ENCODE results near the gene PWWP2B. TPM values are rescaled to one million over a fixed set of nuclear protein-coding genes. Genes with fewer than 3 reads are reported as not detected.

Gene PWWP2B
- total and polyA plus RNA-seq, 7 donors, result 7.7 to 50.8 (median 10.2) TPM

- no peaks in the 10 kb centered on the region for H3K36me3 ChIP-seq
- H3K27ac ChIP-seq, result no peak overlapping the region
- H3K4me3 ChIP-seq, result no peak overlapping the region
- no peaks in the 10 kb centered on the region for H3K9me3 ChIP-seq
- TF ChIP-seq EP300 (IDR thresholded peaks at IDR 0.05), result no peak
- TF ChIP-seq POLR2A (IDR thresholded peaks at IDR 0.05), result no peak
- TF ChIP-seq CTCF (IDR thresholded peaks at IDR 0.05), result no peak
- no peak for TF ChIP-seq POLR2AphosphoS5 (IDR thresholded peaks at IDR 0.05)
- peaks cover 0 to 39% (median 38%) of the 10 kb centered on the region in 4 donors for H3K4me1 ChIP-seq
- no peak for DNase-seq
- H3K27me3 ChIP-seq, result no peaks in the 10 kb centered on the region
- intact Hi-C loops (cut with DNase I), result no loop called here
- 89 to 90% methylated on average over 5 of the region's 5 CpGs for WGBS, 2 donors
Observed at GRCh38 chr10:132460691-132461090, 63.7 kb downstream of the PWWP2B start.

- intact Hi-C loops (cut with DNase I), result no loop called here
- no peaks in the 10 kb centered on the region for H3K9me3 ChIP-seq
- H3K27ac ChIP-seq, result no peak overlapping the region
- no peaks in the 10 kb centered on the region for H3K36me3 ChIP-seq
- no peaks in the 10 kb centered on the region for H3K27me3 ChIP-seq
- 20 to 72% methylated on average over 14 of the region's 14 CpGs for WGBS, 2 donors
- no peak for DNase-seq
- H3K4me3 ChIP-seq, result no peak overlapping the region
- H3K4me1 ChIP-seq, result peaks cover 0 to 44% (median 42%) of the 10 kb centered on the region in 4 donors
- TF ChIP-seq POLR2A (IDR thresholded peaks at IDR 0.05) (no peak), EP300 (IDR thresholded peaks at IDR 0.05) (no peak), POLR2AphosphoS5 (IDR thresholded peaks at IDR 0.05) (no peak), CTCF (IDR thresholded peaks at IDR 0.05) (no peak)
Observed at GRCh38 chr10:132461103-132461682, 64.2 kb downstream of the PWWP2B start.

DNA sequence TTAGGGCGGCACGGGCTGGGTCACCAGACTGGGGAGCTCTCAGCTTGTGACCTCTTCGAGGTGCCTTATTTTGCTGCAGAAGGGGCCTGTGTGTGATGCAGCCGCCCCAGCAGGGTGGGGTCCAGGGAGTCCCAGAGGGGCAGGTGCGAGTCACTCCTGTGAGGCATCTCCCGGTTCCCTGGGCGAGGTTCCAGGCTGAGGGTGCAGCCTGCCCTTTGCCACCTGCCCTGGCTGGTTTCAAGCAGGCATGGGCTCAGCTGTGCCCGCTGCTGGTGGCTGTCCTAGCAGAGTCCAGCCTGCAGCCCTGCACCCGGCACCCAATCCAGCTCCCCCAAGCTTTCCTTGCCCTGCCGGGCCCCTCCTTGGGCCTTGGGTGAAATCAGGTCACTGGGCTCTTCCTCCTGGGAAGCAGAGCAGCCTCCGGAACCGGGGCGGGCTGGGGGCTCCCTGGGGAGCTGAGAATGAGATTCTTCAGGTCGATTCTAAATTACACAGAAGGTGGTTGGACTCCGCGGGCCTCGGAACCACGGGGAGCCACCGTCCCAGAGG is 64.8 kb downstream of the PWWP2B start:
- Histone ChIP-seq H3K4me1 (peaks cover 0 to 48% (median 48%) of the 10 kb centered on the region in 4 donors), H3K9me3 (no peaks in the 10 kb centered on the region), H3K4me3 (no peak overlapping the region), H3K36me3 (no peaks in the 10 kb centered on the region), H3K27me3 (no peaks in the 10 kb centered on the region), H3K27ac (no peak overlapping the region)
- WGBS, 2 donors, result 16 to 71% methylated on average over 19 of the region's 19 CpGs
- TF ChIP-seq POLR2AphosphoS5 (IDR thresholded peaks at IDR 0.05) (no peak), POLR2A (IDR thresholded peaks at IDR 0.05) (peak in 1 of 2 donors; percentile 30), EP300 (IDR thresholded peaks at IDR 0.05) (no peak)
- no peak for DNase-seq
- intact Hi-C loops (cut with DNase I), result no loop called here

DNA sequence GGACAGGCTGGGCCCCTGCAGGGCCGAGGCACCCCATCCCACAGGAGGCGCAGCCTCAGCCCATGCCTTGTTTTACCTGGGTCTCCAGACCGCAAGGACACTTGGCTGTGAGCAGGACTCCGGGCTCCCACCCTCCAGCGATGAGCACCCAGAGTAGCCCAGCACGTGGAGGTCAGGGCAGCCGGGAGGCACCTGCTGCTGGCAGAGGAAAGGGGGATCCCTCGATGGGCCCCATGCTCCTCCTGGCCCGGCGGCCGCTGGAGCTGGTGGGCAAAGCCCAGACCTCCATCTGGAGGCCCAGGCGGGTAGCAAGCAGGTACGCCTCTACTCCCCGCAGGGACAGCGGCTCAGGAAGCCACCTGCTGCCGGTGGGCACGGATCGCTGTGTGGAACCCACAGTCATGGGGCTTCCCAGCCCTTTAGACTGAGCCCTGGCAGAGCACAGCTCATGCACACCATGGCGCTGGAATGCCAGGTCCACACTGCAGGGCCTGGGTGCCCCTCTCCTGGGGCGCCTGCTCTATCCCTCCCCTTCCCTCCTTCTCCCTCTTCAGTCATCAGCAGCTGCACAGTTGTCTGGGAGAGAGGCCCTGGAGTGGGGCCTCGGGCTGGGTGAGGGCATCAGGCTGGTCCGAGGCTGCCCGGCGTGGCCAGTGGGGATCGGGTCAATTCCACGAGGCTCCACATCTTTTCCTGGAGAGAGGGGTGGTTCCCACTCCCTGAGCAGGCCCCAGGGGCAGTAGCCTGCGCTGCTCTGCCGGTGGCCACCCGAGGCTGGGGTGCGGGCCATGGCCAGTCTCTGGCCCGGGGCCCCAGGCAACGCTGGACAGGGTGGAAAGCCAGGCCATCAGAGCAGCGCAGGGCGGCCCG is 65.7 kb downstream of the PWWP2B start:
- Histone ChIP-seq H3K4me3 (no peak overlapping the region), H3K9me3 (no peaks in the 10 kb centered on the region), H3K27ac (peak overlapping the region; percentile 91 to 99 (median 95)), H3K36me3 (no peaks in the 10 kb centered on the region), H3K4me1 (peaks cover 0 to 58% (median 55%) of the 10 kb centered on the region in 4 donors), H3K27me3 (no peaks in the 10 kb centered on the region)
- TF ChIP-seq CTCF (IDR thresholded peaks at IDR 0.05) (no peak), POLR2AphosphoS5 (IDR thresholded peaks at IDR 0.05) (no peak), POLR2A (IDR thresholded peaks at IDR 0.05) (no peak), EP300 (IDR thresholded peaks at IDR 0.05) (no peak)
- intact Hi-C loops (cut with DNase I), result no loop called here
- 93 to 94% methylated on average over 35 of the region's 35 CpGs for WGBS, 2 donors
- no peak for DNase-seq

Measured in sigmoid colon (tissue), 7 donors.